HG03457 (cell line): ENCODE data around the gene SLC25A51.

ENCODE experiments used
- ATAC-seq: cut with Tn5 transposase; IDR thresholded peaks from one replicate; pipeline ENCODE4 v1.9.1; 2021; ENCODE audit warnings: moderate number of reproducible peaks; ENCODE audit not compliant: unreplicated experiment

SLC25A51 gene

DNA sequence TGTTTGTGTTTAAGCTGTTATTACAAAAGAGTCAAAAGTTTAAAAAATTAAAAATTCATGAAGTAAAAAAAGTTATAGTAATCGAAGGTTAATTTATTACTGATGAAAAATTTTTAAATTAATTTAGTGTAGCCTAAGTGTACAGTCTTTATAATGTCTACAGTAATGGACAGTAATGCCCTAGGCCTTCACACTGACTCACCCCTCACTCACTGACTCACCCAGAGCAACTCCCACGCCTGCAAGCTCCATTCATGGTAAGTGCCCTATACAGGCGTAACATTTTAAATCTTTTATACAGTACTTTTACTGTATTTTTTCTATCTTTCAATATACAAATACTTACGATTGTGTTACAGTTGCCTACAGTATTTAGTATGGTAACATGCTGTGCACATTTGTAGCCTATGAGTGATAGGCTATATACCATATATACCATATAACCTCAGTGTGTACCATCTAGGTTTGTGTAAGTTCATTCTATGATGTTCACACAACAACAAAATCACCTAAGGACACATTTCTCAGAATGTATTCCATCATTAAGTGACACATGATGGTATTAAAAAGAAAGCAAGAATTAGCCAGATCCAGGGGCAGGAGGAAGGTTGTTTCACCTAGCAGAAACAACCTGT is 63.2 kb downstream of the SLC25A51 start:
- ATAC-seq = no peak

DNA sequence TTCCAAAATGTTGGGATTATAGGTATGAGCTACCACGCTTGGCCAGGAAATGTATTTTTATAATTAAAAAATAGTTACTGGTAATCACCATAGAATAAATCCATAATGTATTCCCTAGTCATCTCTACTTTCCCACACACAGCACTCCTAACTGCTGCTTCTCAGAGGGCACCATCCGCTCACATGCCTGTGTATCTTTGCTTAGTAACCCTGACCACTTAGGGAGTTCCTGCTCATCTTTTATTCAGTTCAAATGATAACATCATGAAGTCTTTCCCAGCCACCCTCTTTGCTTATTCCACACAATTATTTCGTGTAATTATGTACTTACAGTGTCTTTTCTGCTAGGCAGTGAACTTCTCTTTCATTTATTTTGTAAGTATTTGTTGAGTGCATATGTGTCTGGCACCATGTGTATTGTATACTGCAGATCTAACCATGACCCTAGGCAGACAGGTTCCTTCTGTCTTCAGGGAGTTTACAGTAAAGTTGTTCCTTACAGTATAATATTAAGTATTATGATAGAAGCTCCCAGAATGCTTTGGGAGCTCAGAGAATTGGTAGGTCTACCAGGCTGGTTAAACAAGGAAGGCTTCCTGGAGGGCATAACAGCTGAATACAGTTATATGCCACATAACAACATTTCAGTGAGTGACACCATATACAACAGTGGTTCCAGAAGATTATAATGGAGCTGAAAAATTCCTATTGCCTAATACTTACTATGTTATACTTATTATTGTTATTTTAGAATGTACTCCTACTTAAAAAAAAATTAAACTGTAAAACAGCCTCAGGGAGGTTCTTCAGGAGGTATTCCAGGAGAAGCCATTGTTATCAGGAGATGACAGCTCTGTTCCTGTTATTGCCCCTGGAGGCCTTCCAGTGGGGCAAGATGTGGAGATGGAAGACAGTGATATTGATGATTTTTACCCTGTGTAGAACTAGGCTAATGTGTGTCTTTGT is 64.1 kb downstream of the SLC25A51 start:
- ATAC-seq = no peak
